Measurements from ENCODE around the gene COL12A1.

DNA sequence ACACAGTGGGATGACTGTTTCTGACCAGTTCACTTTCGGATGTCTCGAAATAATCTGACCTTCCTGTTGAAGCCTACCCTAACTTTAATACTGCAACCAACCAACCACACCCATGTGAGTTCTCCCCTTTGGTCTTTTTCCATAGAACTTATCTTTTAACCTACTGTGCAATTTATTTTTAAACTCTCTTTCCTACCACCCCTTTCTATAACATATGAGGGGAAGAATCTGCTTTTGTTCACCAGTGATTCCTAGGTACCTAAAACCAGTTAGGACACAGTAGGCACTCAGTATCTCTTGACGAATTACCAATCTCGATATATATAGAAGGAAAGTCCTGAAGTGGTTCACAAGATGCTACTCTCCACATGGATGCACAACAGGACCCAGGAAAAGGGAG lies 30.8 kb upstream of the COL12A1 start:
- TF ChIP-seq, protein P1, sequence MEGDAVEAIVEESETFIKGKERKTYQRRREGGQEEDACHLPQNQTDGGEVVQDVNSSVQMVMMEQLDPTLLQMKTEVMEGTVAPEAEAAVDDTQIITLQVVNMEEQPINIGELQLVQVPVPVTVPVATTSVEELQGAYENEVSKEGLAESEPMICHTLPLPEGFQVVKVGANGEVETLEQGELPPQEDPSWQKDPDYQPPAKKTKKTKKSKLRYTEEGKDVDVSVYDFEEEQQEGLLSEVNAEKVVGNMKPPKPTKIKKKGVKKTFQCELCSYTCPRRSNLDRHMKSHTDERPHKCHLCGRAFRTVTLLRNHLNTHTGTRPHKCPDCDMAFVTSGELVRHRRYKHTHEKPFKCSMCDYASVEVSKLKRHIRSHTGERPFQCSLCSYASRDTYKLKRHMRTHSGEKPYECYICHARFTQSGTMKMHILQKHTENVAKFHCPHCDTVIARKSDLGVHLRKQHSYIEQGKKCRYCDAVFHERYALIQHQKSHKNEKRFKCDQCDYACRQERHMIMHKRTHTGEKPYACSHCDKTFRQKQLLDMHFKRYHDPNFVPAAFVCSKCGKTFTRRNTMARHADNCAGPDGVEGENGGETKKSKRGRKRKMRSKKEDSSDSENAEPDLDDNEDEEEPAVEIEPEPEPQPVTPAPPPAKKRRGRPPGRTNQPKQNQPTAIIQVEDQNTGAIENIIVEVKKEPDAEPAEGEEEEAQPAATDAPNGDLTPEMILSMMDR (IDR thresholded peaks at IDR 0.05; ENCODE audit: borderline replicate concordance, extremely low read depth, low read length, poor library complexity, severe bottlenecking), result no peak
- TF ChIP-seq EZH2 (IDR thresholded peaks at IDR 0.05; ENCODE audit: borderline replicate concordance, low read depth, low read length, severe bottlenecking), result no peak
